GM12891 (cell line): ENCODE measurements around the gene PPP2R2B.

Experiments
- DNase-seq: peaks from one replicate; pipeline ENCODE4 v3.0.0; 2011; ENCODE audit warnings: low spot score; ENCODE audit not compliant: insufficient read length
- FAIRE-seq: peaks from 2 replicates; lab custom pipeline; 2011; peaks lifted over from hg19 to GRCh38; lab: Jason Lieb, UNC
- PAX5 ChIP-seq: IDR thresholded peaks from 2 replicates; pipeline ENCODE4 v1.6.1; 2011; ENCODE audit warnings: low read length, moderate library complexity, mild to moderate bottlenecking; ENCODE audit not compliant: insufficient read depth, severe bottlenecking
- POLR2A ChIP-seq: IDR thresholded peaks from 2 replicates; pipeline ENCODE4 v1.6.1; 2011; ENCODE audit warnings: low read depth, low read length, control low read depth
- POLR2AphosphoS5 ChIP-seq: IDR thresholded peaks from 2 replicates; pipeline ENCODE4 v1.6.1; 2011; ENCODE audit warnings: low read depth, low read length, control low read depth
- POU2F2 ChIP-seq: IDR thresholded peaks from 2 replicates; pipeline ENCODE4 v1.6.1; 2011; ENCODE audit warnings: low read depth, mild to moderate bottlenecking, control low read depth, low read length, moderate library complexity
- SPI1 ChIP-seq: IDR thresholded peaks from 2 replicates; pipeline ENCODE4 v1.6.1; 2011; ENCODE audit warnings: low read depth, low read length, control low read depth
- TAF1 ChIP-seq: IDR thresholded peaks from 2 replicates; pipeline ENCODE4 v1.6.1; 2011; ENCODE audit warnings: low read depth, low read length, control low read depth

PPP2R2B gene

GRCh38 chr5:146836226-146836842, 42.2 kb downstream of the PPP2R2B start:
- no peak for TF ChIP-seq POLR2AphosphoS5
- no peak for TF ChIP-seq POU2F2
- TF ChIP-seq POLR2A, result no peak
- TF ChIP-seq SPI1, result no peak
- no peak for TF ChIP-seq PAX5
- TF ChIP-seq TAF1, result no peak
- DNase-seq (no peak), FAIRE-seq (no peak)

GRCh38 chr5:146832985-146833732, 45.4 kb downstream of the PPP2R2B start:
- FAIRE-seq, result no peak
- no peak for TF ChIP-seq POLR2A
- no peak for TF ChIP-seq SPI1
- TF ChIP-seq PAX5, result no peak
- no peak for TF ChIP-seq TAF1
- TF ChIP-seq POU2F2, result no peak
- no peak for TF ChIP-seq POLR2AphosphoS5

GRCh38 chr5:146828385-146828784, 50.2 kb downstream of the PPP2R2B start:
- TF ChIP-seq TAF1 (no peak), POU2F2 (no peak), POLR2A (no peak), SPI1 (no peak), POLR2AphosphoS5 (no peak), PAX5 (no peak)
- FAIRE-seq, result no peak
- no peak for DNase-seq

More at GRCh38 chr5:146832985-146833732, 45.4 kb downstream of the PPP2R2B start:
- no peak for DNase-seq

GRCh38 chr5:146827901-146828300, 50.7 kb downstream of the PPP2R2B start:
- DNase-seq (no peak), FAIRE-seq (no peak)
- TF ChIP-seq PAX5 (no peak), POU2F2 (no peak), TAF1 (no peak), POLR2A (no peak), SPI1 (no peak), POLR2AphosphoS5 (no peak)

GRCh38 chr5:146825033-146825432, 53.5 kb downstream of the PPP2R2B start:
- DNase-seq (no peak), FAIRE-seq (no peak)
- TF ChIP-seq POLR2A (no peak), TAF1 (no peak), PAX5 (no peak), POU2F2 (no peak), SPI1 (no peak), POLR2AphosphoS5 (no peak)

GRCh38 chr5:146821732-146822131, 56.8 kb downstream of the PPP2R2B start:
- FAIRE-seq, result no peak
- TF ChIP-seq POU2F2 (no peak), SPI1 (no peak), TAF1 (no peak), PAX5 (no peak), POLR2A (no peak), POLR2AphosphoS5 (no peak)
- no peak for DNase-seq

- TF ChIP-seq SPI1, result no peak
- TF ChIP-seq PAX5, result no peak
- TF ChIP-seq POU2F2, result no peak
- no peak for TF ChIP-seq TAF1
- TF ChIP-seq POLR2A, result no peak
- TF ChIP-seq POLR2AphosphoS5, result no peak
- DNase-seq, result no peak
- FAIRE-seq, result no peak
These were observed 57.6 kb downstream of the PPP2R2B start for GRCh38 chr5:146820987-146821386.

GRCh38 chr5:146818822-146819221, 59.7 kb downstream of the PPP2R2B start:
- no peak for TF ChIP-seq SPI1
- no peak for TF ChIP-seq POLR2AphosphoS5
- TF ChIP-seq POU2F2, result no peak
- TF ChIP-seq PAX5, result no peak
- no peak for TF ChIP-seq POLR2A
- no peak for TF ChIP-seq TAF1
- no peak for DNase-seq
- no peak for FAIRE-seq

GRCh38 chr5:146817973-146818372, 60.6 kb downstream of the PPP2R2B start:
- DNase-seq, result no peak
- no peak for FAIRE-seq
- no peak for TF ChIP-seq POU2F2
- TF ChIP-seq PAX5, result no peak
- TF ChIP-seq POLR2A, result no peak
- no peak for TF ChIP-seq SPI1
- no peak for TF ChIP-seq TAF1
- no peak for TF ChIP-seq POLR2AphosphoS5
